HepG2 (cell line): Measurements from ENCODE around the gene NEK6. TPM values are rescaled to one million over a fixed set of nuclear protein-coding genes. Genes with fewer than 3 reads are reported as not detected.

Source experiments
- ATAC-seq: fragments of 200-7000 bp; cut with Tn5 transposase; 3 replicates; pipeline ENCODE4 v1.9.1; 2020; ENCODE audit warnings: mild to moderate bottlenecking, moderate library complexity
- BruUV-seq: library from RNA; stranded (reverse); fragments of 400-500 nt; replicated peaks from 2 replicates; lab custom pipeline; 2021; lab: Mats Ljungman, UMichigan
- CTCF ChIA-PET: fragments of 300-600 bp; formaldehyde crosslinking; extraction: SDS; loops from one replicate; lab custom pipeline; 2021; ENCODE audit warnings: low total read pairs, inconsistent platforms, low intra/inter-chr PET ratio; lab: Yijun Ruan, JAX
- POLR2A ChIA-PET: fragments of 350-600 bp; sonication (Branson Sonifier 250); formaldehyde crosslinking; loops from one replicate; lab custom pipeline; 2020; ENCODE audit warnings: antibody characterized with exemption, inconsistent platforms; lab: Yijun Ruan, JAX
- DNase-seq: peaks from one replicate; pipeline ENCODE4 v3.0.0-alpha.2; 2015; ENCODE audit warnings: low spot score
- FAIRE-seq: peaks from 3 replicates; lab custom pipeline; 2011; peaks lifted over from hg19 to GRCh38; lab: Jason Lieb, UNC
- H2AFZ ChIP-seq: one replicate; pipeline ENCODE4 v1.6.1; 2011; ENCODE audit warnings: low read length, inconsistent platforms
- H3K27ac ChIP-seq: fragments of 300-600 bp; 3 replicates; pipeline ENCODE4 v1.8.0; 2011; ENCODE audit warnings: mixed run types, mild to moderate bottlenecking, mixed read lengths, low read length, inconsistent platforms; ENCODE audit not compliant: insufficient read depth; ENCODE audit errors: extremely low read length
- H3K27me3 ChIP-seq, 2 experiments: fragments of 200-600 bp in 1 of 2; 2 replicates in 1 of 2; 3 replicates in 1 of 2; pipeline versions ENCODE4 v1.6.0 to v1.8.0; 2011; ENCODE audit warnings: low read length in 2 of 2, mild to moderate bottlenecking in 2 of 2, moderate library complexity in 2 of 2, inconsistent platforms in 1 of 2; ENCODE audit not compliant: insufficient read depth in 2 of 2, control insufficient read depth in 1 of 2
- H3K36me3 ChIP-seq, 2 experiments: fragments of 200-600 bp in 1 of 2; replicated peaks in 1 of 2; 2 replicates in 1 of 2; 3 replicates in 1 of 2; pipeline versions ENCODE4 v1.5.1 to v1.8.0; 2011; ENCODE audit warnings: low read length in 2 of 2, inconsistent platforms in 1 of 2; ENCODE audit not compliant: insufficient read depth in 2 of 2, control insufficient read depth in 1 of 2
- H3K4me1 ChIP-seq: 2 replicates; pipeline ENCODE4 v1.5.1; 2012; ENCODE audit warnings: low read length, inconsistent platforms; ENCODE audit not compliant: insufficient read depth
- H3K4me2 ChIP-seq: 2 replicates; pipeline ENCODE4 v1.6.0; 2011; ENCODE audit warnings: low read depth, low read length, inconsistent platforms
- H3K4me3 ChIP-seq, 3 experiments: fragments of 200-600 bp in 1 of 3; sonication (generic), shearing (Covaris generic) in 1 of 3; replicated peaks in 1 of 3; 2 replicates each; pipeline ENCODE4 v1.5.1; 2011 to 2016; ENCODE audit warnings: low read length in 3 of 3, inconsistent platforms in 2 of 3, low read depth in 2 of 3, mild to moderate bottlenecking in 2 of 3, control low read depth in 1 of 3, mixed read lengths in 1 of 3; ENCODE audit not compliant: insufficient read depth in 1 of 3
- H3K79me2 ChIP-seq: one replicate; pipeline ENCODE4 v1.6.1; 2011; ENCODE audit warnings: low read length, inconsistent platforms; ENCODE audit not compliant: insufficient read depth
- H3K9ac ChIP-seq: 2 replicates; pipeline ENCODE4 v1.6.0; 2011; ENCODE audit warnings: mild to moderate bottlenecking, low read depth, low read length, inconsistent platforms; ENCODE audit not compliant: insufficient read depth
- H3K9me3 ChIP-seq: 2 replicates; pipeline ENCODE4 v1.5.1; 2012; ENCODE audit warnings: mild to moderate bottlenecking, low read length
- H4K20me1 ChIP-seq: 2 replicates; pipeline ENCODE4 v1.6.0; 2011; ENCODE audit warnings: inconsistent platforms, mild to moderate bottlenecking, low read length, moderate library complexity; ENCODE audit not compliant: insufficient read depth
- ARNT2 ChIP-seq: sonication (generic); formaldehyde crosslinking; IDR thresholded peaks from 2 replicates; pipeline ENCODE4 v1.8.0; 2022; ENCODE audit warnings: mild to moderate bottlenecking, low read depth, missing genetic modification reagents, moderate library complexity
- ELF1 ChIP-seq: sonication (generic); formaldehyde crosslinking; IDR thresholded peaks from 2 replicates; pipeline ENCODE4 v1.4.0; 2020; ENCODE audit warnings: missing genetic modification reagents
- FOSL1 ChIP-seq: sonication (generic); formaldehyde crosslinking; IDR thresholded peaks from 2 replicates; pipeline ENCODE4 v1.9.0; 2021; ENCODE audit warnings: missing genetic modification reagents, borderline replicate concordance
- FOSL2 ChIP-seq: sonication (generic); formaldehyde crosslinking; IDR thresholded peaks from 2 replicates; pipeline ENCODE4 v1.4.0; 2020; ENCODE audit warnings: missing genetic modification reagents
- FOXJ3 ChIP-seq: sonication (generic); formaldehyde crosslinking; IDR thresholded peaks from 2 replicates; pipeline ENCODE4 v1.4.0; 2020; ENCODE audit warnings: missing genetic modification reagents, mild to moderate bottlenecking, borderline replicate concordance
- HDAC6 ChIP-seq: fragments of 200-600 bp; sonication (generic); IDR thresholded peaks from 2 replicates; pipeline ENCODE4 v1.7.0; 2017; ENCODE audit warnings: mild to moderate bottlenecking, antibody characterized with exemption, low read length, low read depth
- ISL2 ChIP-seq: sonication (generic); formaldehyde crosslinking; IDR thresholded peaks from 2 replicates; pipeline ENCODE4 v1.5.0; 2020; ENCODE audit warnings: missing genetic modification reagents
- LCORL ChIP-seq, 2 experiments: fragments of 450-650 bp in 1 of 2; sonication (generic) in 1 of 2; formaldehyde crosslinking in 1 of 2; IDR thresholded peaks; 2 replicates each; pipeline versions ENCODE4 v1.5.0 to v1.6.1; 2017 to 2020; ENCODE audit warnings: antibody characterized with exemption in 1 of 2, missing genetic modification reagents in 1 of 2
- NR2F6 ChIP-seq, 2 experiments: IDR thresholded peaks; 2 replicates each; pipeline ENCODE4 v1.6.1; 2016; ENCODE audit warnings: antibody characterized with exemption in 1 of 2, mild to moderate bottlenecking in 1 of 2
- SAP130 ChIP-seq: IDR thresholded peaks from 2 replicates; pipeline ENCODE4 v1.6.1; 2016; ENCODE audit warnings: low read depth
- ZGPAT ChIP-seq: IDR thresholded peaks from 2 replicates; pipeline ENCODE4 v1.6.1; 2016; ENCODE audit warnings: mild to moderate bottlenecking
- ZMYM3 ChIP-seq: sonication (generic); formaldehyde crosslinking; IDR thresholded peaks from 2 replicates; pipeline ENCODE4 v1.5.1; 2020; ENCODE audit warnings: mild to moderate bottlenecking, missing genetic modification reagents
- ZNF713 ChIP-seq: sonication (generic); formaldehyde crosslinking; IDR thresholded peaks from 2 replicates; pipeline ENCODE4 v1.4.0; 2020; ENCODE audit warnings: mild to moderate bottlenecking, missing genetic modification reagents
- WGBS: methylation state at CpG from one replicate; pipeline ENCODE4 v1.1.6; 2017; ENCODE audit warnings: low lambda C conversion rate; 5-methylcytosine and 5-hydroxymethylcytosine counted together
- in situ Hi-C: cut with HindIII; loops from 2 replicates; pipeline ENCODE4 v1.10.0; 2017; ENCODE audit warnings: low pct_unique_long_range_greater_than_20kb; ENCODE audit not compliant: extremely low pct_ligation_motif_present
- intact Hi-C: fragments of 100-400 bp; cut with micrococcal nuclease; formaldehyde crosslinking; loops from one replicate; pipeline ENCODE4 v1.10.0; 2022; ENCODE audit not compliant: unreplicated experiment
- polyA plus RNA-seq, 8 experiments: library from polyadenylated mRNA; depleted of rRNA in 3 of 8; stranded (reverse) in 7 of 8; unstranded in 1 of 8; fragments of >200 nt; fragmentation: Illumina TruSeq in 4 of 8; extraction: Trizol in 4 of 8; gene quantifications; 2 replicates each; pipeline versions ENCODE4 v1.2.1 to v1.2.3, GENCODE V29; 2011 to 2016; ENCODE audit warnings: low read depth in 4 of 8, missing spikeins in 1 of 8, mixed read lengths in 1 of 8; ENCODE audit not compliant: insufficient read depth in 1 of 8
- total RNA-seq, 5 experiments: library from RNA; depleted of rRNA; stranded (reverse); fragments of >200 nt; fragmentation: Illumina TruSeq; extraction: Trizol; gene quantifications; 2 replicates each; pipeline ENCODE4 v1.2.3, GENCODE V29; 2016; ENCODE audit warnings: low read depth in 1 of 5
- TF ChIP-seq, protein P1 (sequence below): sonication (generic); formaldehyde crosslinking; IDR thresholded peaks from 2 replicates; pipeline ENCODE4 v1.4.0; 2020; ENCODE audit warnings: missing genetic modification reagents, mild to moderate bottlenecking, borderline replicate concordance
- TF ChIP-seq, protein P2 (sequence below): sonication (generic); formaldehyde crosslinking; IDR thresholded peaks from 2 replicates; pipeline ENCODE4 v1.4.0; 2020; ENCODE audit warnings: mild to moderate bottlenecking, missing genetic modification reagents
- TF ChIP-seq, protein P3 (sequence below): sonication (generic); formaldehyde crosslinking; IDR thresholded peaks from 2 replicates; pipeline ENCODE4 v1.5.0; 2020; ENCODE audit warnings: missing genetic modification reagents
- TF ChIP-seq, protein P4 (sequence below): sonication (generic); formaldehyde crosslinking; conservative IDR thresholded peaks from 2 replicates; pipeline ENCODE4 v1.8.1; 2023; ENCODE audit warnings: missing genetic modification reagents

Gene NEK6
- total and polyA plus RNA-seq, 2 of the 13 experiments (the other 11 are each of a cell fraction or from before 2014, with no cell fraction given), result 30.4 to 119 TPM

DNA sequence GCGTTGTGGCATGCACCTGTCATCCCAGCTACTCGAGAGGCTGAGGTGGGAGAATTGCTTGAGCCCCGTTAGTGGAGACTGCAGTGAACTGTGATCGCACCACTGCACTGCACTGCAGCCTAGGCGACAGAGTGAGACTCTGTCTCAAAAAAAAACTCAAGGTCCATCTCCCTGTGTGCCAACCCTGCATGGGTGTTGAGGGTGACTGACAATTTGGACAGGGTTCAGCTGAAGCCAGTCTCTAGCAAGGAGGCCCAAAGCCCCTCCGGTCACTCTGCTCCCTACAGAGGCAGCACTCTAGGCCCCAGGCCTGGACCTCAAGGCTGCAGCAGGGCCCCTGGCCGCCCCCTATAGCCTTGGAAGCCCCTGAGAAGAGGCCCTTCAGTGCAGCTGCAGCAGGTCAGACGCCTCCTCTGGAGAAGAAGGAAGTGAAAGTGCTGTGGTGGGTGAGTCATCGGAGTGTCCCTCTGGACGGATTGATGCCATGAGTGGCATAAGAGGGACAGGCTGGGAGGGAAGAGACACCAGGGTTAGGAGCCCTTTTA is 39.2 kb upstream of the NEK6 start:
- POLR2A ChIA-PET, result interaction anchor here (1.5 kb wide), 1 partner anchor 38 kb away, joined by 3 read pairs; no protein-coding TSS in a partner anchor
- TF ChIP-seq FOXJ3 (CRISPR knock-in tag) (no peak), LCORL (IDR thresholded peaks at IDR 0.05) (no peak), LCORL (CRISPR knock-in tag; IDR thresholded peaks at IDR 0.05) (0 out of 2 replicates have a peak, but pooled peaks have one; percentile 28), ISL2 (0 out of 2 replicates have a peak, but pooled peaks have one; percentile 21), FOSL1 (0 out of 2 replicates have a peak, but pooled peaks have one; percentile 47), ARNT2 (CRISPR knock-in tag) (no peak), ZMYM3 (CRISPR knock-in tag) (0 out of 2 replicates have a peak, but pooled peaks have one; percentile 23), FOSL2 (CRISPR knock-in tag) (peak; percentile 93), ZGPAT (0 out of 2 replicates have a peak, but pooled peaks have one; percentile 19), ZNF713 (CRISPR knock-in tag) (no peak), HDAC6 (no peak), SAP130 (CRISPR knock-in tag) (peak; percentile 23; the same call in 1 of the 2 replicates), ELF1 (peak; percentile 22; the same call in 1 of the 2 replicates), NR2F6 (IDR thresholded peaks at IDR 0.05) (no peak), NR2F6 (CRISPR knock-in tag; IDR thresholded peaks at IDR 0.05) (no peak)
- TF ChIP-seq, protein P1, sequence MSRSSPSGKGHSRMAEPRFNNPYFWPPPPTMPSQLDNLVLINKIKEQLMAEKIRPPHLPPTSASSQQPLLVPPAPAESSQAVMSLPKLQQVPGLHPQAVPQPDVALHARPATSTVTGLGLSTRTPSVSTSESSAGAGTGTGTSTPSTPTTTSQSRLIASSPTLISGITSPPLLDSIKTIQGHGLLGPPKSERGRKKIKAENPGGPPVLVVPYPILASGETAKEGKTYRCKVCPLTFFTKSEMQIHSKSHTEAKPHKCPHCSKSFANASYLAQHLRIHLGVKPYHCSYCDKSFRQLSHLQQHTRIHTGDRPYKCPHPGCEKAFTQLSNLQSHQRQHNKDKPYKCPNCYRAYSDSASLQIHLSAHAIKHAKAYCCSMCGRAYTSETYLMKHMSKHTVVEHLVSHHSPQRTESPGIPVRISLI (CRISPR knock-in tag), result peak; percentile 56
- TF ChIP-seq, protein P2, sequence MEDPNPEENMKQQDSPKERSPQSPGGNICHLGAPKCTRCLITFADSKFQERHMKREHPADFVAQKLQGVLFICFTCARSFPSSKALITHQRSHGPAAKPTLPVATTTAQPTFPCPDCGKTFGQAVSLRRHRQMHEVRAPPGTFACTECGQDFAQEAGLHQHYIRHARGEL (CRISPR knock-in tag), result no peak
- TF ChIP-seq, protein P3, sequence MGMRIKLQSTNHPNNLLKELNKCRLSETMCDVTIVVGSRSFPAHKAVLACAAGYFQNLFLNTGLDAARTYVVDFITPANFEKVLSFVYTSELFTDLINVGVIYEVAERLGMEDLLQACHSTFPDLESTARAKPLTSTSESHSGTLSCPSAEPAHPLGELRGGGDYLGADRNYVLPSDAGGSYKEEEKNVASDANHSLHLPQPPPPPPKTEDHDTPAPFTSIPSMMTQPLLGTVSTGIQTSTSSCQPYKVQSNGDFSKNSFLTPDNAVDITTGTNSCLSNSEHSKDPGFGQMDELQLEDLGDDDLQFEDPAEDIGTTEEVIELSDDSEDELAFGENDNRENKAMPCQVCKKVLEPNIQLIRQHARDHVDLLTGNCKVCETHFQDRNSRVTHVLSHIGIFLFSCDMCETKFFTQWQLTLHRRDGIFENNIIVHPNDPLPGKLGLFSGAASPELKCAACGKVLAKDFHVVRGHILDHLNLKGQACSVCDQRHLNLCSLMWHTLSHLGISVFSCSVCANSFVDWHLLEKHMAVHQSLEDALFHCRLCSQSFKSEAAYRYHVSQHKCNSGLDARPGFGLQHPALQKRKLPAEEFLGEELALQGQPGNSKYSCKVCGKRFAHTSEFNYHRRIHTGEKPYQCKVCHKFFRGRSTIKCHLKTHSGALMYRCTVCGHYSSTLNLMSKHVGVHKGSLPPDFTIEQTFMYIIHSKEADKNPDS (CRISPR knock-in tag), result 0 out of 2 replicates have a peak, but pooled peaks have one; percentile 19
- TF ChIP-seq, protein P4, sequence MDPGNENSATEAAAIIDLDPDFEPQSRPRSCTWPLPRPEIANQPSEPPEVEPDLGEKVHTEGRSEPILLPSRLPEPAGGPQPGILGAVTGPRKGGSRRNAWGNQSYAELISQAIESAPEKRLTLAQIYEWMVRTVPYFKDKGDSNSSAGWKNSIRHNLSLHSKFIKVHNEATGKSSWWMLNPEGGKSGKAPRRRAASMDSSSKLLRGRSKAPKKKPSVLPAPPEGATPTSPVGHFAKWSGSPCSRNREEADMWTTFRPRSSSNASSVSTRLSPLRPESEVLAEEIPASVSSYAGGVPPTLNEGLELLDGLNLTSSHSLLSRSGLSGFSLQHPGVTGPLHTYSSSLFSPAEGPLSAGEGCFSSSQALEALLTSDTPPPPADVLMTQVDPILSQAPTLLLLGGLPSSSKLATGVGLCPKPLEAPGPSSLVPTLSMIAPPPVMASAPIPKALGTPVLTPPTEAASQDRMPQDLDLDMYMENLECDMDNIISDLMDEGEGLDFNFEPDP (CRISPR knock-in tag), result 0 out of 2 replicates have a peak, but pooled peaks have one; percentile 63

More for the DNA sequence above, 39.2 kb upstream of the NEK6 start:
- Histone ChIP-seq H3K27ac (no peak overlapping the region), H4K20me1 (no peaks in the 10 kb centered on the region), H2AFZ (no peak overlapping the region), H3K36me3 (no peaks in the 10 kb centered on the region), H3K4me2 (peak overlapping the region; percentile 54), H3K27me3 (peaks cover 0 to 2% of the 10 kb centered on the region in 2 experiments; a peak in 1 of 5 replicates), H3K4me1 (peaks cover 67% of the 10 kb centered on the region), H3K9ac (no peak overlapping the region; the same call in 1 of the 2 replicates), H3K79me2 (no peaks in the 10 kb centered on the region), H3K4me3 (peak overlapping the region in 2 of 3 experiments; percentile 13 to 56; a peak in 2 of 6 replicates), H3K9me3 (no peaks in the 10 kb centered on the region)
- no TSS peak for BruUV-seq
- DNase-seq, result peak; percentile 30
- peak; percentile 19 for ATAC-seq
- 12% methylated on average over 6 of the region's 10 CpGs for WGBS
- in situ Hi-C loops (no loop called here), intact Hi-C loops (no loop called here)
- CTCF ChIA-PET, result no interaction called here
- no peak for FAIRE-seq
